ENCODE measurements around the gene ZCCHC14.

Gene ZCCHC14

DNA sequence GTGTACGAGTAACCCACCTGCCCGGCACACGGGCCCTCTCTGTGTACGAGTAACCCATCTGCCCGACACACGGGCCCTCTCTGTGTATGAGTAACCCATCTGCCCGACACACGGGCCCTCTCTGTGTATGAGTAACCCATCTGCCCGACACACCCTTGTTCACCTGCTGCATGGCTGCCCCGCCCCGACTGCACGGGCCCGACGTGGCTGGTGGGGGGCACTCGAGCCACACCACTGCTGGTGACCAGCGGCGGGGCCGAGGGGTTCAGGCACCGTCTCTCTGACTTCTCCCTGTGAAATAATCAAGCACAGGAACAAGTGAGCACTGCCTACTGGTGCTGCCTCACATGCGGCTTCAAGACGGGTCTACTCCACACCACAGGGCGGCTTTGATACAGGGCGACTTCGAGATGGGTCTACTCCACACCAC is 78.6 kb downstream of the ZCCHC14 start:
- H3K4me1 ChIP-seq (ENCODE audit: low read length) = no peaks in the 10 kb centered on the region
- H3K9me2 ChIP-seq (replicated peaks; ENCODE audit: insufficient read depth, low read length) = no peaks in the 10 kb centered on the region
- no peak overlapping the region for H2AFZ ChIP-seq (ENCODE audit: low read length)
- H3K27ac ChIP-seq (ENCODE audit: low read length) = no peak overlapping the region
- no peaks in the 10 kb centered on the region for H3K27me3 ChIP-seq (replicated peaks; ENCODE audit: insufficient read depth, low read length)
- no peaks in the 10 kb centered on the region for H3F3A ChIP-seq (ENCODE audit: insufficient read depth, low read length)
- H3K9ac ChIP-seq (ENCODE audit: low read length) = no peak overlapping the region
- no peaks in the 10 kb centered on the region for H3K9me3 ChIP-seq (replicated peaks; ENCODE audit: insufficient read depth, low read length)
- H3K36me3 ChIP-seq (replicated peaks; ENCODE audit: insufficient read depth, low read length) = no peaks in the 10 kb centered on the region
- no peaks in the 10 kb centered on the region for H3K79me2 ChIP-seq (ENCODE audit: low read length)
- TF ChIP-seq EZH2phosphoT487 (IDR thresholded peaks at IDR 0.05; ENCODE audit: low read length) (no peak), EZH2 (optimal IDR thresholded peaks at IDR 0.05; ENCODE audit: low read depth, low read length) (no peak), CTCF (IDR thresholded peaks at IDR 0.05; ENCODE audit: low read length) (no peak)
- DNase-seq = no peak
- H3K4me2 ChIP-seq (ENCODE audit: low read depth, low read length) = no peak overlapping the region
- H4K20me1 ChIP-seq (ENCODE audit: insufficient read depth, low read length) = no peaks in the 10 kb centered on the region
- no peak overlapping the region for H3K4me3 ChIP-seq (ENCODE audit: low read length)

GRCh38 chr16:87412996-87413421 is 79.8 kb downstream of the ZCCHC14 start:
- no peaks in the 10 kb centered on the region for H3K9me3 ChIP-seq (replicated peaks; ENCODE audit: insufficient read depth, low read length)
- H3K36me3 ChIP-seq (replicated peaks; ENCODE audit: insufficient read depth, low read length) = no peaks in the 10 kb centered on the region
- H3K4me2 ChIP-seq (ENCODE audit: low read depth, low read length) = no peak overlapping the region
- no peaks in the 10 kb centered on the region for H3K9me2 ChIP-seq (replicated peaks; ENCODE audit: insufficient read depth, low read length)
- no peaks in the 10 kb centered on the region for H3K4me1 ChIP-seq (ENCODE audit: low read length)
- no peaks in the 10 kb centered on the region for H3K79me2 ChIP-seq (ENCODE audit: low read length)
- no peak overlapping the region for H3K27ac ChIP-seq (ENCODE audit: low read length)
- no peak overlapping the region for H3K4me3 ChIP-seq (ENCODE audit: low read length)
- no peak for DNase-seq
- H2AFZ ChIP-seq (ENCODE audit: low read length) = no peak overlapping the region
- H3K9ac ChIP-seq (ENCODE audit: low read length) = no peak overlapping the region
- H4K20me1 ChIP-seq (ENCODE audit: insufficient read depth, low read length) = no peaks in the 10 kb centered on the region
- TF ChIP-seq CTCF (IDR thresholded peaks at IDR 0.05; ENCODE audit: low read length) (no peak), EZH2phosphoT487 (IDR thresholded peaks at IDR 0.05; ENCODE audit: low read length) (no peak), EZH2 (optimal IDR thresholded peaks at IDR 0.05; ENCODE audit: low read depth, low read length) (no peak)
- H3F3A ChIP-seq (ENCODE audit: insufficient read depth, low read length) = peaks cover 4% of the 10 kb centered on the region
- H3K27me3 ChIP-seq (replicated peaks; ENCODE audit: insufficient read depth, low read length) = no peaks in the 10 kb centered on the region

DNA sequence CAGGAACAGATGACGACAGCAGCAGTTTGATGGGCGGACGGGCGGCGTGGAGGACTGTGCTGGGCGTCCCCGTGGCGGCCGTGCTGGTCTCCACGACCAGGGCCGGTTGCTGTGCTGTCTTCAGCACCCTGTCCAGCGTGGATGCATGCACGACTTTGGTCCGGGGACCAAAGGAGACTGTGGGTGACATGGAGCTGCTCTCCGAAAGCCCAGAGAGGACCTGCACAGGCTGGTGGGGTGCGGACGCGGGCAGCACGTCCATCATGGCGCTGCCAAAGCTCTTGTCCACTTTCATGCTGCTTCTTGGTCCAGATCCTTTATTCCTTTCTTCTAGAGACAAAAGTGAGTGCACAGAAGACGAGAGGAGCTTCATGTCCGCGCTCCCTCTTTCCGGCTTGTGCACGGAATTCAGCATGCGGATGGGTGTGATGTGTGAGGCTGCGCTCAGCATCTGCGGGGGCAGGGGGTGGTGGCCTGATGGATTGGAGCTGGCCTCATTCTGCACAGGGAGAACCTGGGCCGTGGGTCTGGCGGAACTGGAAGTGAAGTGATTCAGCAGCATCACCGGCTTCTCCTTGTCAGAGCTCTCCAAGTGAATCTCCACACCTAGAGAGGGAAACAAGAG is 80.3 kb downstream of the ZCCHC14 start:
- Histone ChIP-seq H3K9me2 (replicated peaks; ENCODE audit: insufficient read depth, low read length) (no peaks in the 10 kb centered on the region), H3K27ac (ENCODE audit: low read length) (no peak overlapping the region), H2AFZ (ENCODE audit: low read length) (no peak overlapping the region), H4K20me1 (ENCODE audit: insufficient read depth, low read length) (no peaks in the 10 kb centered on the region), H3F3A (ENCODE audit: insufficient read depth, low read length) (peaks cover 8% of the 10 kb centered on the region), H3K27me3 (replicated peaks; ENCODE audit: insufficient read depth, low read length) (no peaks in the 10 kb centered on the region), H3K4me1 (ENCODE audit: low read length) (no peaks in the 10 kb centered on the region), H3K79me2 (ENCODE audit: low read length) (no peaks in the 10 kb centered on the region), H3K4me2 (ENCODE audit: low read depth, low read length) (no peak overlapping the region), H3K9ac (ENCODE audit: low read length) (no peak overlapping the region), H3K9me3 (replicated peaks; ENCODE audit: insufficient read depth, low read length) (no peaks in the 10 kb centered on the region), H3K36me3 (replicated peaks; ENCODE audit: insufficient read depth, low read length) (no peaks in the 10 kb centered on the region), H3K4me3 (ENCODE audit: low read length) (no peak overlapping the region)
- TF ChIP-seq EZH2 (optimal IDR thresholded peaks at IDR 0.05; ENCODE audit: low read depth, low read length) (no peak), EZH2phosphoT487 (IDR thresholded peaks at IDR 0.05; ENCODE audit: low read length) (no peak), CTCF (IDR thresholded peaks at IDR 0.05; ENCODE audit: low read length) (no peak)
- no peak for DNase-seq
